ENCODE measurements around the gene TMPRSS15.

Gene TMPRSS15

DNA sequence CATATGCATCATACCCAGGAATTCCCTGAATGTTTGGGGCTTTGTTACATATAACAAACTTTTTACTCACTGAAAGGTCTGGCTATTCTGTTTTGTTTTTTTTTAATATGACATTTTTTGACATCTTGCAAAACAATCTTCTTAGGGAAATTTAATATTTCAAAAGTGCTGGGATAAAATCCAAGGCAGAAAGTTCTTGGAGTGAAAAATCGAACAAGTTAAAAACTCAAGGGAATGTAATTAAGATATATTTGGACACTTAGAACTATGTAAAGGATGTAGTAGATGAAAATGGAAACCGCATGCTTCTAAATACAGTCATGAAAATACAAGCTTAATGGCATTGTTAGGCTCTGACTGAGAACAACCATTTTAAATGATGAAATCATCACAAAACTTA lies 150.4 kb downstream of the TMPRSS15 start:
- H3K27ac ChIP-seq = no peak overlapping the region
- H3K4me3 ChIP-seq = no peak overlapping the region
- H3K36me3 ChIP-seq = no peaks in the 10 kb centered on the region
- H3K27me3 ChIP-seq = no peaks in the 10 kb centered on the region
- H4K20me1 ChIP-seq = no peaks in the 10 kb centered on the region
- TF ChIP-seq Cebpa-rat (IDR thresholded peaks at IDR 0.05) = no peak
- H3K9me3 ChIP-seq (replicated peaks in 1 of 11) = no peaks in the 10 kb centered on the region
- H3K4me1 ChIP-seq = no peaks in the 10 kb centered on the region
- H3K4me2 ChIP-seq = no peak overlapping the region
- H3K9ac ChIP-seq = no peak overlapping the region

GRCh38 chr21:18252680-18253079 lies 150.9 kb downstream of the TMPRSS15 start:
- Histone ChIP-seq H3K9me3 (replicated peaks in 1 of 11) (no peaks in the 10 kb centered on the region), H4K20me1 (no peaks in the 10 kb centered on the region), H3K4me1 (no peaks in the 10 kb centered on the region), H3K27ac (no peak overlapping the region), H3K4me2 (no peak overlapping the region), H3K36me3 (no peaks in the 10 kb centered on the region), H3K4me3 (no peak overlapping the region), H3K9ac (no peak overlapping the region), H3K27me3 (no peaks in the 10 kb centered on the region)
- TF ChIP-seq Cebpa-rat (IDR thresholded peaks at IDR 0.05) = peak in 3 of 11 experiments; percentile 8 to 27 (median 9); a peak in 1 of 22 replicates

DNA sequence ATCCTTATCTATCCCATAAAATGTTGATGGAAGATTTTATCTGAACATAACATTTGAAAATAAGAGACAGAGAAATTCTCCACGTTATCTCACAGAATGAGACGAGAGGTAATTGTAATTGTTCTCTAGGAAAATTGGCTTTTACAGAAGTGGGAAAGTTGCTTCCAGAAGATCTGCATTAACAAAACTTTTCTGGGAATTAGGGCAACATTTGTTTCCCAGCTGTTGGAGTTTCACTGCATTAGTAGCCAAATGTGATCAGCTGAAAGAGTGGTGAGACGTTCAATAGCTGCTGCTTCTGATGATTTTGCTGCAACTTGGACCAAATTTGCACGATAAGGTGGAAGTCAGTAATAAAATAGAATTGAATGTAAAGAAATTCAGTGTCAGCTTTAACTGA lies 151.3 kb downstream of the TMPRSS15 start:
- no peaks in the 10 kb centered on the region for H3K9me3 ChIP-seq (replicated peaks in 1 of 11)
- H3K4me3 ChIP-seq = no peak overlapping the region
- no peaks in the 10 kb centered on the region for H3K4me1 ChIP-seq
- no peak overlapping the region for H3K27ac ChIP-seq
- no peaks in the 10 kb centered on the region for H3K36me3 ChIP-seq
- no peaks in the 10 kb centered on the region for H4K20me1 ChIP-seq
- H3K4me2 ChIP-seq = no peak overlapping the region
- no peaks in the 10 kb centered on the region for H3K27me3 ChIP-seq
- no peak overlapping the region for H3K9ac ChIP-seq
- no peak for TF ChIP-seq Cebpa-rat (IDR thresholded peaks at IDR 0.05)

GRCh38 chr21:18251065-18251464 lies 152.5 kb downstream of the TMPRSS15 start:
- H4K20me1 ChIP-seq = no peaks in the 10 kb centered on the region
- H3K4me1 ChIP-seq = no peaks in the 10 kb centered on the region
- H3K27me3 ChIP-seq = no peaks in the 10 kb centered on the region
- no peak overlapping the region for H3K27ac ChIP-seq
- no peak for TF ChIP-seq Cebpa-rat (IDR thresholded peaks at IDR 0.05)
- H3K9ac ChIP-seq = no peak overlapping the region
- no peak overlapping the region for H3K4me3 ChIP-seq
- H3K4me2 ChIP-seq = no peak overlapping the region
- no peaks in the 10 kb centered on the region for H3K36me3 ChIP-seq
- H3K9me3 ChIP-seq (replicated peaks in 1 of 11) = no peaks in the 10 kb centered on the region

DNA sequence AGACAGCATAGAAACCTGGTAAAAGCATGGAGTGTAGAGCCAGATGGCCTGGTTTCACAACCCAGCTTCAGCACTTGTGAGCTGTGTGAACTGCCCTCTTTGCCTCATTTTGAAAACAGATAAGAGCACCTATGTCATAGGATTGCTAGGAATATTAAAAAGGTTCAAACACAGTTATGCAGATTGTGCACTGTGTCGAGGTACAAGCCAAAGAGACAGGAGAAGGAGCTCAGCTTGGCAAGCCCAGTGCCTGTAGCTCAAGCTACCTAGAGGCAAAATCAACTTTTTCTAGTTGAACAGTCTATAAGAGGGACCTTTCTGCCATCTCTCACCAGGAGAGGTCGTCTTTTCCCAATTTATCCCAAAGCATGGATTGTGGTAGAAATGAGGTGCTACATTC lies 153.9 kb downstream of the TMPRSS15 start:
- H3K27ac ChIP-seq = no peak overlapping the region
- no peak for TF ChIP-seq Cebpa-rat (IDR thresholded peaks at IDR 0.05)

DNA sequence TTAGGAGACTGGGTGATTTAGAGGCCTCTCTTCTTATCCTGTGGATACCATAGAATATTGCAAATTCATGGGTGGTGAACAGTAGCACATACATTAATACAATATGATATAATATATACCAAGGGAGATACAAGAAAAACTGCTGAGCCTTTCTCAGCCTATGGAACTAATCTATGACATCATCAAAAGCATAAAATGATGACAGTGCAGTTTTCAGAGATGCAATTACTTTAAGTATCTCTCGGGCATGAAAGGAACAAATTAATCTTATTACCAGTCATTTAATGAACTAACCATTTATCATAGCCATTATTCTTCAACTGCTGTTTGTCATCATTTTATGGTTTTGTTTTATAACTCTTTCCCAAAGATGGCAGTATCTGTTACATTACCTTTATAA lies 155.4 kb downstream of the TMPRSS15 start:
- peaks cover 0 to 12% (median 0%) of the 10 kb centered on the region in 10 experiments; a peak in 5 of 20 replicates for H3K4me1 ChIP-seq
- H3K27me3 ChIP-seq = no peaks in the 10 kb centered on the region
- no peak overlapping the region for H3K4me2 ChIP-seq
- no peak overlapping the region for H3K9ac ChIP-seq
- peaks cover 0 to 17% (median 11%) of the 10 kb centered on the region in 11 experiments; a peak in 19 of 22 replicates for H3K9me3 ChIP-seq (replicated peaks in 1 of 11)
- no peaks in the 10 kb centered on the region for H4K20me1 ChIP-seq
- no peak overlapping the region for H3K27ac ChIP-seq
- H3K4me3 ChIP-seq = no peak overlapping the region
- no peak for TF ChIP-seq Cebpa-rat (IDR thresholded peaks at IDR 0.05)
- H3K36me3 ChIP-seq = no peaks in the 10 kb centered on the region

More for the DNA sequence above, 153.9 kb downstream of the TMPRSS15 start:
- Histone ChIP-seq H3K4me1 (no peaks in the 10 kb centered on the region), H3K9ac (no peak overlapping the region), H3K4me2 (no peak overlapping the region), H3K27me3 (no peaks in the 10 kb centered on the region), H3K4me3 (no peak overlapping the region), H4K20me1 (no peaks in the 10 kb centered on the region), H3K9me3 (replicated peaks in 1 of 11) (peaks cover 0 to 12% (median 10%) of the 10 kb centered on the region in 11 experiments; a peak in 19 of 22 replicates), H3K36me3 (no peaks in the 10 kb centered on the region)

DNA sequence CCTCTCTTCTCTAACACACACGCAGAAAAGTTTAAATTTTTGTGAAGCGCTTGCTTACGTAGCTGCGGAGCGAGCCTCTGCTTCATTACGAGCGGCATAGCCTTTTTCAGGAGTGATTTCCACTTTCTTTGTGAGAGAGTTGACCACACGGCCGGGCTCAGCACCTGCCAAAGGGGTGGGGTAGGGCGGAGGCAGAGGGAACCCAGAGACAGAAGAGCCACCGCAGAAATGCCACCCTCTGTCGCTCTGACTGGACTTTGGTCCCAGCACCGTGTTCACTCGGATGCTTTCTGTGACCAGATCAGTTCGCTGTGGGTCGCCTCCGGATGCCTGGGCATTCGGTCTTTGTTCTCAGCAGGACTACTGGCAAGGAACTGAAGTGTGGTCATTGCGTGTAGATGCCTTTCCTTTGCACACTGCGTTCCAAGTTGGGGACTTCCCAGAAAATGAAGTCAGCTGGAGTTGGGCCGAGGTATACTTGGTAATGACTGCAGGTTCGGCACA lies 158.1 kb downstream of the TMPRSS15 start:
- H3K27ac ChIP-seq = no peak overlapping the region
- no peak overlapping the region for H3K4me2 ChIP-seq
- H3K36me3 ChIP-seq = no peaks in the 10 kb centered on the region
- no peak overlapping the region for H3K4me3 ChIP-seq
- H3K9ac ChIP-seq = no peak overlapping the region
- no peak for TF ChIP-seq Cebpa-rat (IDR thresholded peaks at IDR 0.05)
- peaks cover 0 to 16% (median 0%) of the 10 kb centered on the region in 10 experiments; a peak in 5 of 20 replicates for H3K4me1 ChIP-seq
- peaks cover 0 to 17% (median 11%) of the 10 kb centered on the region in 11 experiments; a peak in 19 of 22 replicates for H3K9me3 ChIP-seq (replicated peaks in 1 of 11)
- H4K20me1 ChIP-seq = no peaks in the 10 kb centered on the region
- H3K27me3 ChIP-seq = no peaks in the 10 kb centered on the region

GRCh38 chr21:18244671-18245463 lies 158.7 kb downstream of the TMPRSS15 start, which contains the start of gene CHODL:
Gene CHODL (plus strand): TSS chr21:18244833. CDS start chr21:18245224, 391 bp downstream.
- Histone ChIP-seq H3K27ac (no peak within 1 kb of the TSS), H3K4me2 (peak within 1 kb of the TSS in 3 of 11 experiments; percentile 4 to 58 (median 55); a peak in 4 of 22 replicates), H3K4me3 (no peak within 1 kb of the TSS), H4K20me1 (no peaks in the 10 kb centered on the region), H3K36me3 (no peaks in the 10 kb centered on the region), H3K9me3 (replicated peaks in 1 of 11) (peaks cover 0 to 17% (median 11%) of the 10 kb centered on the region in 11 experiments; a peak in 19 of 22 replicates), H3K27me3 (no peaks in the 10 kb centered on the region), H3K4me1 (peaks cover 0 to 16% (median 0%) of the 10 kb centered on the region in 10 experiments; a peak in 5 of 20 replicates), H3K9ac (no peak within 1 kb of the TSS)
- TF ChIP-seq Cebpa-rat (IDR thresholded peaks at IDR 0.05) = no peak

DNA sequence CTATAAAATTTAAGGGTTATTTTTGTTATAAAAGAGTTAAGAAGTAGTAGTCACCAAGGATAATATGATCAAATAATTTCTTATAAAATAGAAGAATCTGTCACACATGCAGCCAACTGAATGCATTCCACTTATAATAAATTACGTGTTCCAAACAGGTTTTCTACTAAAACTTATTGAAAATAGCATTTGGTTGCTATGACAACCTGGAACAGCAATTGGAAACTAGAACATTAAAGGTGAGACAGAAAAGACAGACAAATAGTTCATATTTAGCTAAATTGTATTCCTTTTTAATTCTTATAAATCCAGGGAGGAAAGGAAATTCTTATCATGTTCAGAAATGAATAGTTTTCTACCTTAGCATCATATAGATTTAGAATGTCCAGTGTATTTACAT lies 168.0 kb downstream of the TMPRSS15 start:
- Histone ChIP-seq H3K4me2 (no peak overlapping the region), H3K27me3 (no peaks in the 10 kb centered on the region), H3K36me3 (no peaks in the 10 kb centered on the region), H3K4me1 (no peaks in the 10 kb centered on the region), H3K27ac (no peak overlapping the region), H3K9me3 (replicated peaks in 1 of 11) (peaks cover 0 to 9% (median 3%) of the 10 kb centered on the region in 11 experiments; a peak in 3 of 22 replicates), H3K9ac (no peak overlapping the region), H3K4me3 (no peak overlapping the region), H4K20me1 (no peaks in the 10 kb centered on the region)
- no peak for TF ChIP-seq Cebpa-rat (IDR thresholded peaks at IDR 0.05)

Data from BLaER1 treated with 17β-estradiol and CSF1 and Interleukin-3, amounts not matched to agents 10 nM and 100 nM (cell line).